Thymus (tissue), 11 donors: ENCODE measurements around the gene EFCAB13. TPM values are rescaled to one million over a fixed set of nuclear protein-coding genes. Genes with fewer than 3 reads are reported as not detected.
"Not testable (repeated sequence)": the region's sequence is repeated elsewhere in the genome, so short reads cannot be mapped to it uniquely, and the experiment has no call there.

Source experiments
- DNase-seq, 9 donors: peaks; one replicate each; pipeline ENCODE4 v3.0.0-alpha.2; 2013; ENCODE audit warnings: low spot score in 9 of 9, low read depth in 6 of 9, missing footprints in 1 of 9
- H3K27ac ChIP-seq, 2 donors: one replicate each; pipeline ENCODE4 v1.5.1; 2013; ENCODE audit warnings: control low read depth in 1 of 2, low read depth in 1 of 2, low read length in 1 of 2, mild to moderate bottlenecking in 1 of 2, moderate library complexity in 1 of 2
- H3K27me3 ChIP-seq, 2 donors: one replicate each; pipeline ENCODE4 v1.5.1; 2013; ENCODE audit warnings: low read length in 1 of 2; ENCODE audit not compliant: control insufficient read depth in 2 of 2, insufficient read depth in 1 of 2
- H3K36me3 ChIP-seq, 2 donors: one replicate each; pipeline ENCODE4 v1.5.1; 2013; ENCODE audit warnings: low read length in 1 of 2, mild to moderate bottlenecking in 1 of 2, moderate library complexity in 1 of 2; ENCODE audit not compliant: control insufficient read depth in 2 of 2, insufficient read depth in 2 of 2
- H3K4me1 ChIP-seq, 2 donors: one replicate each; pipeline ENCODE4 v1.5.1; 2013; ENCODE audit warnings: low read length in 2 of 2; ENCODE audit not compliant: control insufficient read depth in 2 of 2, insufficient read depth in 2 of 2
- H3K4me3 ChIP-seq, 2 donors: one replicate each; pipeline ENCODE4 v1.5.1; 2013; ENCODE audit warnings: low read length in 2 of 2, control low read depth in 1 of 2, mild to moderate bottlenecking in 1 of 2
- H3K9me3 ChIP-seq, 2 donors: one replicate each; pipeline ENCODE4 v1.5.1; 2013; ENCODE audit warnings: low read length in 1 of 2, mild to moderate bottlenecking in 1 of 2; ENCODE audit not compliant: control insufficient read depth in 2 of 2, insufficient read depth in 1 of 2
- WGBS: extraction: QIAGEN DNeasy Blood & Tissue Kit; methylation state at CpG from one replicate; pipeline ENCODE4 v1.1.7; 2013; 5-methylcytosine and 5-hydroxymethylcytosine counted together
- polyA plus RNA-seq: library from polyadenylated mRNA; stranded (reverse); fragments of 200-250 nt; gene quantifications from one replicate; pipeline ENCODE4 v1.2.3, GENCODE V29; 2013
- total RNA-seq: library from RNA; stranded (reverse); fragments of 120-200 nt; gene quantifications from one replicate; pipeline ENCODE4 v1.2.4, GENCODE V29; 2013
- donor health status: healthy.

Gene EFCAB13
- total and polyA plus RNA-seq, 2 donors, result 1.7 to 2.7 TPM

DNA sequence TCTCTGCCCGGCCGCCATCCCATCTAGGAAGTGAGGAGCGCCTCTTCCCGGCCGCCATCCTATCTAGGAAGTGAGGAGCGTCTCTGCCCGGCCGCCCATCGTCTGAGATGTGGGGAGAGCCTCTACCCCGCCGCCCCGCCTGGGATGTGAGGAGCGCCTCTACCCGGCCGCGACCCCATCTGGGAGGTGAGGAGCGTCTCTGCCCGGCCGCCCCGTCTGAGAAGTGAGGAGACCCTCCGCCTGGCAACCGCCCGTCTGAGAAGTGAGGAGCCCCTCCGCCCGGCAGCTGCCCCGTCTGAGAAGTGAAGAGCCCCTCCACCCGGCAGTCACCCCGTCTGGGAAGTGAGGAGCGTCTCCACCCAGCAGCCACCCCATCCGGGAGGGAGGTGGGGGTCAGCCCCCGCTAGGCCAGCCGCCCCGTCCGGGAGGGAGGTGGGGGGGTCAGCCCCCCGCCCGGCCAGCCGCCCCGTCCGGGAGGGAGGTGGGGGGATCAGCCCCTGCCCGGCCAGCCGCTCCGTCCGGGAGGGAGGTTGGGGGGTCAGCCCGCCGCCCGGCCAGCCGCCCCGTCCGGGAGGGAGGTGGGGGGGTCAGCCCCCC is 73.9 kb downstream of the EFCAB13 start:
- not testable (repeated sequence) for H3K4me3 ChIP-seq, H3K27me3 ChIP-seq, DNase-seq, H3K9me3 ChIP-seq, H3K27ac ChIP-seq, H3K36me3 ChIP-seq, H3K4me1 ChIP-seq
- WGBS, result 96% methylated on average over 48 of the region's 49 CpGs

DNA sequence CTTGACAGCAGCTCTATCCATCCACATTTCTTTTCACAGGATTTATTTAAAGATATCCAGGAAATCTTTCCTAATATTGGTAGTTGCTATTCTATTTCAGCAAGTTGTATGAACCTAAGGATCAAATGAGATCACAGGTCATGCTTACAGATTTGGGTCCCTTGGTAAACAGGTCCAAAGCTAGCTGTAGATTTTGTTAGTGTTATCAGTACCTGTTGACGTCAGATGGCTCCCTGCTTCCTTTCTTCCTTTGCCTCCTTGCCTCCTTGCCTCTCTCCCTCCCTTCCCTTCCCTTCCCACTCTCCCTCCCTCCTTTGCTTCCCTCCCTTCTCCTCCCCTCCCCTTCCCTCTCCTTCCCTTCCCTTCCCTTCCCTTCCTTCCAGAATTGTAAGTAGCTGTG is 76.6 kb downstream of the EFCAB13 start:
- Histone ChIP-seq H3K4me1 (no peaks in the 10 kb centered on the region), H3K4me3 (no peak overlapping the region), H3K9me3 (no peaks in the 10 kb centered on the region), H3K27ac (no peak overlapping the region), H3K36me3 (no peaks in the 10 kb centered on the region), H3K27me3 (no peaks in the 10 kb centered on the region)
- DNase-seq, result no peak
- WGBS, result 90% methylated on average over 1 of the region's 1 CpG

- Histone ChIP-seq H3K27me3 (no peaks in the 10 kb centered on the region), H3K9me3 (no peaks in the 10 kb centered on the region), H3K4me3 (no peak overlapping the region), H3K4me1 (no peaks in the 10 kb centered on the region), H3K27ac (no peak overlapping the region), H3K36me3 (no peaks in the 10 kb centered on the region)
- no peak for DNase-seq
- 96% methylated on average over 2 of the region's 2 CpGs for WGBS
Measured at GRCh38 chr17:47401100-47401499, 77.3 kb downstream of the EFCAB13 start.

DNA sequence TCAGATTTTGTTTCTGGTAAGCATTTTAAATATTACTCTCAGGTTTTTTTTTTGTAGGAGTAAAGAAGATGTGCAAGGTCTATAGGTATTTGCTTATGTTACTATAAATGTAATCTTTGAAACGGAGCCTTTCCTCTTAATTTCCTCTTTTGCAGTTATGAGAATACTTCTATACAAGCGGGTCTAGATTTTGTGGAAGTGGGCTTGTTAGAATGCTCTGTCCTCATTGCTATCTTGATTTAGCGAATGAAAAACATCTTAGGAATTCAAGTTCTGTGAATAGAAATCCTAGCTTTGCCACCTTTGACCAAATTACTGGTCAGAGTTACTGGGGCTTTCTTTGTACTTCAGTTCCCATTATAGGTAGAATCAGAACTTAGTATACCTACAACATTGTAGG is 80.3 kb downstream of the EFCAB13 start:
- 86% methylated on average over 3 of the region's 3 CpGs for WGBS
- Histone ChIP-seq H3K4me3 (no peak overlapping the region), H3K27ac (no peak overlapping the region), H3K4me1 (no peaks in the 10 kb centered on the region), H3K9me3 (no peaks in the 10 kb centered on the region), H3K27me3 (no peaks in the 10 kb centered on the region), H3K36me3 (no peaks in the 10 kb centered on the region)
- no peak for DNase-seq

- H3K36me3 ChIP-seq, result no peaks in the 10 kb centered on the region
- no peak overlapping the region for H3K4me3 ChIP-seq
- no peak for DNase-seq
- H3K4me1 ChIP-seq, result no peaks in the 10 kb centered on the region
- no peak overlapping the region for H3K27ac ChIP-seq
- H3K9me3 ChIP-seq, result no peaks in the 10 kb centered on the region
- no peaks in the 10 kb centered on the region for H3K27me3 ChIP-seq
Measured at GRCh38 chr17:47404875-47405274, 81.1 kb downstream of the EFCAB13 start.

- Histone ChIP-seq H3K27me3 (no peaks in the 10 kb centered on the region), H3K4me3 (no peak overlapping the region), H3K4me1 (no peaks in the 10 kb centered on the region), H3K36me3 (no peaks in the 10 kb centered on the region), H3K27ac (no peak overlapping the region), H3K9me3 (no peaks in the 10 kb centered on the region)
- WGBS, result 98% methylated on average over 3 of the region's 3 CpGs
- DNase-seq, result no peak
Measured at GRCh38 chr17:47413872-47414271, 90.1 kb downstream of the EFCAB13 start.

- no peak overlapping the region for H3K27ac ChIP-seq
- no peaks in the 10 kb centered on the region for H3K9me3 ChIP-seq
- no peaks in the 10 kb centered on the region for H3K27me3 ChIP-seq
- H3K36me3 ChIP-seq, result no peaks in the 10 kb centered on the region
- no peak overlapping the region for H3K4me3 ChIP-seq
- H3K4me1 ChIP-seq, result no peaks in the 10 kb centered on the region
- DNase-seq, result no peak
- WGBS, result 96% methylated on average over 1 of the region's 1 CpG
Measured at GRCh38 chr17:47414612-47415011, 90.9 kb downstream of the EFCAB13 start.

DNA sequence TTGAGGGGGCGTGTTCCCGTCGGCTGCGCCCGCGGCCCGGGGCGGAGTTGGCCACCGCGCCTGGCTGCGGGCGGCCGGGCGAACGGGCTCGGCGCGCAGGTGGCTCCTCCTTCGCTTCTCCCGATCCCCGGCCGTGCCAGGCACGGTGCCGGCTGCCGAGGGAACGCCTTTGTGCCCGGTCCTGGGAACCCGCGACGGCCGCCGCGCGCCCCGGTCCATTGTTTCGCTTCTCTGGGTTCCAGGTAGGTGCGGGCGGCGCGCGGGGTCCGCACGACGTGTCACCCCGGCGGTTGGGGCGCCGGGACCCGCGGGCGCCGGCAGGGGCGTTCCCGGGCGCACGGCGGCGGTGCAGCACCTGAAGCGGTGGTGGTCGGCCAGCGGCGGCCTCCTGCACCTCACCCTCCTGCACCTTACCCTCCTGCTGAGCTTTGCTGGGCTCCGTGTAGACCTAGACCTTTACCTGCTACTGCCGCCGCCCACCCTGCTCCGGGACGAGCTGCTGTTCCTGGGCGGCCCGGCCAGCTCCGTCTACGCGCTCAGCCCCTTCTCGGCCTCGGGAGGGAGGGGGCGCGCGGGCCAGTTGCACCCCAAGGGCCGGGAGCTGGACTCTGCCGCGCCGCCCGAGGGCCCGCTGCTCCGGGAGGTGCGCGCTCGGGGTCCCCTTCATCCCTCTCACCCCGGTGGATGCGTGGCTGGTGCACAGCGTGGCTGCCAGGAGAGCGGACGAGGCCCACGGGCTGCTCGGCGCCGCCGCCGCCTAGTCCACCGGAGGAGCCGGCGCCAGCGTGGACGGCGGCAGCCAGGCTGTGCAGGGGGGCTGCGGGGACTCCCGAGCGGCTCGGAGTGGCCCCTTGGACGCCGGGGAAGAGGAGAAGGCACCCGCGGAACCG is 99.9 kb downstream of the EFCAB13 start:
- Histone ChIP-seq H3K9me3 (no peaks in the 10 kb centered on the region), H3K36me3 (no peaks in the 10 kb centered on the region), H3K27ac (no peak overlapping the region), H3K27me3 (peaks cover 10 to 19% of the 10 kb centered on the region in 2 donors), H3K4me3 (peak overlapping the region in 1 of 2 donors; percentile 41), H3K4me1 (peaks cover 2 to 3% of the 10 kb centered on the region in 2 donors)
- 11% methylated on average over 113 of the region's 113 CpGs for WGBS
- peak in 3 of 9 donors; percentile 2 to 10 (median 4) for DNase-seq

DNA sequence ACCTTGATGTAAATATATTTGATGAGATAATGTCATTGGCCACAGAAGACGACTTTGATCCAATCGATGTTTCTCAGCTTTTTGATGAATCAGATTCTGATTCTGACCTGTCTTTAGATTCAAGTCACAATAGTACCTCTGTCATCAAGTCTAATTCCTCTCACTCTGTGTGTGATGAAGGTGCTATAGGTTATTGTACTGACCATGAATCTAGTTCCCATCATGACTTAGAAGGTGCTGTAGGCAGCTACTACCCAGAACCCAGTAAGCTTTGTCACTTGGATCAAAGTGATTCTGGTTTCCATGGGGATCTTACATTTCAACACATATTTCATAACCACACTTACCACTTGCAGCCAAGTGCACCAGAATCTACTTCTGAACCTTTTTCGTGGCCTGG is 101.5 kb downstream of the EFCAB13 start:
- peaks cover 10 to 19% of the 10 kb centered on the region in 2 donors for H3K27me3 ChIP-seq
- not testable (repeated sequence) for H3K27ac ChIP-seq, H3K36me3 ChIP-seq, H3K4me3 ChIP-seq, H3K9me3 ChIP-seq, DNase-seq, H3K4me1 ChIP-seq
- WGBS, result 97% methylated on average over 3 of the region's 3 CpGs
